Mesothelial cell of epicardium (in vitro differentiated cells): ENCODE data around the gene ALPK3. TPM values are rescaled to one million over a fixed set of nuclear protein-coding genes. Genes with fewer than 3 reads are reported as not detected.

Source experiments
- DNase-seq, 2 experiments: peaks; one replicate each; pipeline ENCODE4 v3.0.0; 2021; ENCODE audit warnings: low spot score in 2 of 2; ENCODE audit not compliant: unreplicated experiment in 2 of 2
- H3K27ac Mint-ChIP-seq: 2 replicates; pipeline ENCODE4 v1.8.0; 2021; ENCODE audit warnings: mixed read lengths
- H3K27me3 Mint-ChIP-seq: 2 replicates; pipeline ENCODE4 v1.8.0; 2021; ENCODE audit warnings: low read depth, mixed read lengths
- H3K36me3 Mint-ChIP-seq: 2 replicates; pipeline ENCODE4 v1.8.0; 2021; ENCODE audit warnings: mixed read lengths
- H3K4me1 Mint-ChIP-seq: 2 replicates; pipeline ENCODE4 v1.8.0; 2021; ENCODE audit warnings: mixed read lengths
- H3K4me3 Mint-ChIP-seq: 2 replicates; pipeline ENCODE4 v1.8.0; 2021; ENCODE audit warnings: mild to moderate bottlenecking, moderate library complexity, mixed read lengths
- H3K9me3 Mint-ChIP-seq: 2 replicates; pipeline ENCODE4 v1.8.0; 2021; ENCODE audit warnings: mixed read lengths
- total RNA-seq: library from RNA; stranded (reverse); gene quantifications from 3 replicates; pipeline ENCODE4 v1.2.1, GENCODE V29; 2021
- TF ChIP-seq, protein P1 (sequence below): fragments of 200-600 bp; sonication (generic); IDR thresholded peaks from one replicate; pipeline ENCODE4 v1.5.0; 2021; ENCODE audit warnings: antibody characterized with exemption; ENCODE audit not compliant: unreplicated experiment

ALPK3 gene, protein sequence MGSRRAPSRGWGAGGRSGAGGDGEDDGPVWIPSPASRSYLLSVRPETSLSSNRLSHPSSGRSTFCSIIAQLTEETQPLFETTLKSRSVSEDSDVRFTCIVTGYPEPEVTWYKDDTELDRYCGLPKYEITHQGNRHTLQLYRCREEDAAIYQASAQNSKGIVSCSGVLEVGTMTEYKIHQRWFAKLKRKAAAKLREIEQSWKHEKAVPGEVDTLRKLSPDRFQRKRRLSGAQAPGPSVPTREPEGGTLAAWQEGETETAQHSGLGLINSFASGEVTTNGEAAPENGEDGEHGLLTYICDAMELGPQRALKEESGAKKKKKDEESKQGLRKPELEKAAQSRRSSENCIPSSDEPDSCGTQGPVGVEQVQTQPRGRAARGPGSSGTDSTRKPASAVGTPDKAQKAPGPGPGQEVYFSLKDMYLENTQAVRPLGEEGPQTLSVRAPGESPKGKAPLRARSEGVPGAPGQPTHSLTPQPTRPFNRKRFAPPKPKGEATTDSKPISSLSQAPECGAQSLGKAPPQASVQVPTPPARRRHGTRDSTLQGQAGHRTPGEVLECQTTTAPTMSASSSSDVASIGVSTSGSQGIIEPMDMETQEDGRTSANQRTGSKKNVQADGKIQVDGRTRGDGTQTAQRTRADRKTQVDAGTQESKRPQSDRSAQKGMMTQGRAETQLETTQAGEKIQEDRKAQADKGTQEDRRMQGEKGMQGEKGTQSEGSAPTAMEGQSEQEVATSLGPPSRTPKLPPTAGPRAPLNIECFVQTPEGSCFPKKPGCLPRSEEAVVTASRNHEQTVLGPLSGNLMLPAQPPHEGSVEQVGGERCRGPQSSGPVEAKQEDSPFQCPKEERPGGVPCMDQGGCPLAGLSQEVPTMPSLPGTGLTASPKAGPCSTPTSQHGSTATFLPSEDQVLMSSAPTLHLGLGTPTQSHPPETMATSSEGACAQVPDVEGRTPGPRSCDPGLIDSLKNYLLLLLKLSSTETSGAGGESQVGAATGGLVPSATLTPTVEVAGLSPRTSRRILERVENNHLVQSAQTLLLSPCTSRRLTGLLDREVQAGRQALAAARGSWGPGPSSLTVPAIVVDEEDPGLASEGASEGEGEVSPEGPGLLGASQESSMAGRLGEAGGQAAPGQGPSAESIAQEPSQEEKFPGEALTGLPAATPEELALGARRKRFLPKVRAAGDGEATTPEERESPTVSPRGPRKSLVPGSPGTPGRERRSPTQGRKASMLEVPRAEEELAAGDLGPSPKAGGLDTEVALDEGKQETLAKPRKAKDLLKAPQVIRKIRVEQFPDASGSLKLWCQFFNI (N-terminal part only)
- total RNA-seq = 29.7 to 31.3 TPM (median 30.5 TPM) in 3 replicates

DNA sequence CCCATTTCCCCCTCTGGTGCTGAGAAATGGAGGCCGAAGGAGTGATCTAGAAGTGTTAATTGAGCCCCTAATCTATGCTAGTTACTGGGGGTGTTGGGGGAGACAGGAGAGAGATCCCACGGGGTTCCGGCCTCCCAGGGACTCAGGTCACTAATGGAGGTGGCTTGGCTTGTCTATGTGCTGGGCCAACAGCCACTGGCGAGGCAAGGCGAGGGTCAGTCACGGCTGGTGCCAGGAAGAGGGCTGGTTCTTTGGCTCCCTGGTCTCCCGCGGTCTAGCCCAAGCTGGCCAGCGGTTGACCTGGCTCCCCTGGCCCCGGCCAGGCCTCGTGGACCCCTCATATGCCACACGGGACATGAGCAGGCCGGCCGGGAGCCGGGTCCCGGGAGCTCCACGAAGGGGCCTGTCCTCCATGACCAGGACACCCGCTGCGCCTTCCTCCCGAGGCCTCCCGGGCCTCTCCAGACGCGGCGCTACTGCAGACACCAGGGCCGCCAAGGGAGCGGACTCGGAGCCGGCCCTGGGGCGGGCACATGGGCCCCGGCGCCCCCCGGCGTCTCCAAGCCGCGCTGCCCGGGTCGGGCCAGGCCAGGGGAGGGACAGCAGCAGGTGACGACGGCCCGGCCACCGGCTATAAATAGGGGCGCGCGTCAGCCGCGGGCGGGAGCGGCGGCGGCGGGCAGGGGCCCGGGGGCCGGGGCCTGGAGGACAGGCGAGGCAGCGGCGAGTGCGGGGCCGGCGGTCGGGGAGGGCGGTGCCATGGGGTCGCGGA, at the start of gene ALPK3:
ALPK3 (plus strand) TSS at position 663 of the 772 bp plus-strand sequence; CDS start at position 760, 97 bp downstream.
- TF ChIP-seq, protein P1, sequence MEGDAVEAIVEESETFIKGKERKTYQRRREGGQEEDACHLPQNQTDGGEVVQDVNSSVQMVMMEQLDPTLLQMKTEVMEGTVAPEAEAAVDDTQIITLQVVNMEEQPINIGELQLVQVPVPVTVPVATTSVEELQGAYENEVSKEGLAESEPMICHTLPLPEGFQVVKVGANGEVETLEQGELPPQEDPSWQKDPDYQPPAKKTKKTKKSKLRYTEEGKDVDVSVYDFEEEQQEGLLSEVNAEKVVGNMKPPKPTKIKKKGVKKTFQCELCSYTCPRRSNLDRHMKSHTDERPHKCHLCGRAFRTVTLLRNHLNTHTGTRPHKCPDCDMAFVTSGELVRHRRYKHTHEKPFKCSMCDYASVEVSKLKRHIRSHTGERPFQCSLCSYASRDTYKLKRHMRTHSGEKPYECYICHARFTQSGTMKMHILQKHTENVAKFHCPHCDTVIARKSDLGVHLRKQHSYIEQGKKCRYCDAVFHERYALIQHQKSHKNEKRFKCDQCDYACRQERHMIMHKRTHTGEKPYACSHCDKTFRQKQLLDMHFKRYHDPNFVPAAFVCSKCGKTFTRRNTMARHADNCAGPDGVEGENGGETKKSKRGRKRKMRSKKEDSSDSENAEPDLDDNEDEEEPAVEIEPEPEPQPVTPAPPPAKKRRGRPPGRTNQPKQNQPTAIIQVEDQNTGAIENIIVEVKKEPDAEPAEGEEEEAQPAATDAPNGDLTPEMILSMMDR = no peak
- Mint-ChIP-seq H3K9me3 (no peaks in the 10 kb centered on the region), H3K4me1 (peaks cover 39% of the 10 kb centered on the region), H3K27me3 (no peaks in the 10 kb centered on the region), H3K27ac (peak within 1 kb of the TSS; percentile 98), H3K4me3 (peak within 1 kb of the TSS; percentile 68), H3K36me3 (peaks cover 3% of the 10 kb centered on the region)
- DNase-seq = peak; percentile 35 to 48

DNA sequence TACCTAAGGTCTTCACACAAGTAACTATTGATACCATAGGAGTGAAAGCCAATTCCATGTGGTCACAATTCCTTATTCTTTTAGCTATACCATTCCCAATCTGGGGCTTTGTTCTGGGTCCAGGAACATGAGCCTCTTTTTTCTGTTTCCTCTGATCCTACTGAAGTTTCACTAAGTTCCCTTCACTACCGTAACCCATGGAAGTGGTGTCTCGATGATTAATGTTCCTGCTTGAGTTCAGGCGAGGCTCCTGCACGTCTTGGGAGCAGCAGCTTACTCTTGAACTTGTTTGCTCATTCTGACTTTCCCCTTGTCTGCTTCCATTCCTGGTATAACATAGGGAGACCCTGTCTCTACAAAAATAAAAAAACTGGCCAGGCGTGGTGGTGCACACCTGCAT, 45.1 kb upstream of the ALPK3 start:
- H3K27ac Mint-ChIP-seq = no peak overlapping the region
- DNase-seq = no peak

DNA sequence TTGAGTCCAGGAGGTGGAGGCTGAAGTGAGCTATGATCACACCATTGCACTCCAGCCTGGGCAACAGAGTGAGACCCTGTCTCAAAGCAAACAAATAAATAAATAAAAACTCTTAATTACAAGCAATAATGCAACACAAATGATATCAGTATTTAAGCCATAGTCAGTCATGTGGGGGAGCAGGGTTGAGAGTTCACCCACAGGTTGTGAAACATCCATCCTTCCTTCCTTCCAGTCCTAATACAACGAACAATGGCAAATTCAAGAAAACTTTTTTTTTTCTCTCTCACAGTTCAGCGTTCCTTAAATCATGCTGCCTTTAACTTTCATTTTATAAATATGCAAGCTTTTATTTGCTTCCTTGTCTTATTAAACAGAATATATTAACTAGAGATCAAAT, 44.7 kb upstream of the ALPK3 start:
- H3K27me3 Mint-ChIP-seq = no peaks in the 10 kb centered on the region
- no peak for DNase-seq
- TF ChIP-seq, protein P1 = no peak

More for the DNA sequence above, 45.1 kb upstream of the ALPK3 start:
- TF ChIP-seq, protein P1 = no peak
- H3K4me1 Mint-ChIP-seq = peaks cover 5% of the 10 kb centered on the region
- peaks cover 29% of the 10 kb centered on the region for H3K36me3 Mint-ChIP-seq
- H3K9me3 Mint-ChIP-seq = no peaks in the 10 kb centered on the region
- H3K4me3 Mint-ChIP-seq = no peak overlapping the region
- H3K27me3 Mint-ChIP-seq = no peaks in the 10 kb centered on the region

DNA sequence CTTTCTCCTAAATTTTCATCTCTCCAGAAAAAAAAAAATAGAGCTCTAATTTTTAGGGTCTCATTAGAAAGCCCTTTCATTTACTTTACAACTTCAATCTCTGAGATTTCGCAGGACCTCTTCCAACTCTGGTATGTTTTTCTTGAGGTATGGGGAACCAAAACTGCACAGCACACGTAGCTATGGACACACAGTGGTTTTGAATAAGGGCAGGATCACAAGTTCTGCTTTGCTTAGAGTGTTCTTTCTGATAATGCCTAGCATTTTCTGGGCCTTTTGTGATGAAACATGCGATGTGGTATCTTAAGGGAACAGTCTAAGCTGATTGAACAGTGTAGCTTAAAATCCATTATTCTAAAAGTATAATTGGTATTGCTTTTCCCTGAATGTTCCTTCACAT, 43.4 kb upstream of the ALPK3 start:
- H3K36me3 Mint-ChIP-seq = peaks cover 32% of the 10 kb centered on the region
- no peak for DNase-seq
- H3K4me1 Mint-ChIP-seq = peaks cover 5% of the 10 kb centered on the region
- no peaks in the 10 kb centered on the region for H3K9me3 Mint-ChIP-seq
- H3K4me3 Mint-ChIP-seq = no peak overlapping the region
- TF ChIP-seq, protein P1 = no peak
- no peak overlapping the region for H3K27ac Mint-ChIP-seq
- no peaks in the 10 kb centered on the region for H3K27me3 Mint-ChIP-seq

More for the DNA sequence above, 44.7 kb upstream of the ALPK3 start:
- peaks cover 29% of the 10 kb centered on the region for H3K36me3 Mint-ChIP-seq
- H3K9me3 Mint-ChIP-seq = no peaks in the 10 kb centered on the region
- H3K27ac Mint-ChIP-seq = no peak overlapping the region
- no peak overlapping the region for H3K4me3 Mint-ChIP-seq
- H3K4me1 Mint-ChIP-seq = peaks cover 5% of the 10 kb centered on the region
